Karpas-422 (cell line): ENCODE data around the gene NAA38. TPM values are rescaled to one million over a fixed set of nuclear protein-coding genes. Genes with fewer than 3 reads are reported as not detected.

Experiments used
- DNase-seq: peaks from one replicate; pipeline ENCODE4 v3.0.0-alpha.2; 2015
- H2AFZ ChIP-seq: fragments of 200-600 bp; sonication (generic); 2 replicates; pipeline ENCODE4 v1.6.1; 2014; ENCODE audit warnings: antibody characterized with exemption, low read length, mixed read lengths
- H3K27ac ChIP-seq: fragments of 200-600 bp; sonication (generic); 2 replicates; pipeline ENCODE4 v1.5.1; 2014; ENCODE audit warnings: mild to moderate bottlenecking, low read length, moderate library complexity
- H3K27me3 ChIP-seq: fragments of 200-600 bp; sonication (generic); 2 replicates; pipeline ENCODE4 v1.6.1; 2014; ENCODE audit warnings: low read length, mixed read lengths
- H3K36me3 ChIP-seq: fragments of 200-600 bp; sonication (generic); 2 replicates; pipeline ENCODE4 v1.6.1; 2014; ENCODE audit warnings: low read length, mixed read lengths; ENCODE audit not compliant: insufficient read depth
- H3K4me1 ChIP-seq: fragments of 200-600 bp; sonication (generic); 2 replicates; pipeline ENCODE4 v1.6.1; 2014; ENCODE audit warnings: mild to moderate bottlenecking, low read length, mixed read lengths
- H3K4me2 ChIP-seq: fragments of 200-600 bp; sonication (generic); 2 replicates; pipeline ENCODE4 v1.6.1; 2014; ENCODE audit warnings: low read length, low read depth, mild to moderate bottlenecking; ENCODE audit not compliant: poor library complexity, severe bottlenecking
- H3K4me3 ChIP-seq: fragments of 200-600 bp; sonication (generic); 2 replicates; pipeline ENCODE4 v1.5.1; 2014; ENCODE audit warnings: mild to moderate bottlenecking, antibody characterized with exemption, low read length, mixed read lengths
- H3K79me2 ChIP-seq: fragments of 200-600 bp; sonication (generic); 2 replicates; pipeline ENCODE4 v1.6.1; 2014; ENCODE audit warnings: mild to moderate bottlenecking, low read length, mixed read lengths
- H3K9ac ChIP-seq: fragments of 200-600 bp; sonication (generic); 2 replicates; pipeline ENCODE4 v1.6.0; 2014; ENCODE audit warnings: low read length
- H3K9me2 ChIP-seq: fragments of 200-600 bp; sonication (generic), shearing (Covaris generic); replicated peaks from 2 replicates; pipeline ENCODE4 v1.6.0; 2014; ENCODE audit warnings: mild to moderate bottlenecking, low read length, moderate library complexity; ENCODE audit not compliant: insufficient read depth
- H3K9me3 ChIP-seq: fragments of 300-700, 200-600 bp; sonication (generic); 2 replicates; pipeline ENCODE4 v1.6.1; 2014; ENCODE audit warnings: low read length, mixed read lengths
- H4K20me1 ChIP-seq: fragments of 200-600 bp; sonication (generic); 2 replicates; pipeline ENCODE4 v1.6.1; 2014; ENCODE audit warnings: mild to moderate bottlenecking, antibody characterized with exemption, low read length, low read depth; ENCODE audit not compliant: insufficient read depth
- total RNA-seq: library from RNA; depleted of rRNA; stranded (reverse); fragments of >200 nt; shearing (Covaris generic); gene quantifications from 2 replicates; pipeline ENCODE4 v1.2.3, GENCODE V29; 2014; ENCODE audit warnings: low replicate concordance

Gene NAA38
- total RNA-seq, 1 experiment from 2014 or later = 321 TPM

GRCh38 chr17:7857713-7858521, 558 bp upstream of the NAA38 start, which contains the start of gene CYB5D1:
TSS of gene CYB5D1 (plus strand) at chr17:7858003. CDS start at chr17:7858135, 132 bp downstream.
- peak within 1 kb of the TSS; percentile 76 for H3K4me3 ChIP-seq

GRCh38 chr17:7856011-7856810, 1.1 kb downstream of the NAA38 start:
- DNase-seq = peak; percentile 95
- H3K4me3 ChIP-seq = peak overlapping the region; percentile 76
- no peaks in the 10 kb centered on the region for H3K9me2 ChIP-seq
- peak overlapping the region; percentile 84 for H3K9ac ChIP-seq
- peaks cover 47% of the 10 kb centered on the region for H3K4me1 ChIP-seq
- H2AFZ ChIP-seq = no peak overlapping the region
- H3K27ac ChIP-seq = peak overlapping the region; percentile 91
- peaks cover 25% of the 10 kb centered on the region for H3K79me2 ChIP-seq
- H3K4me2 ChIP-seq = peak overlapping the region; percentile 91
- H3K27me3 ChIP-seq = no peaks in the 10 kb centered on the region
- no peaks in the 10 kb centered on the region for H4K20me1 ChIP-seq
- H3K9me3 ChIP-seq = no peaks in the 10 kb centered on the region
- peaks cover 14% of the 10 kb centered on the region; the same call in 1 of the 2 replicates for H3K36me3 ChIP-seq

More at GRCh38 chr17:7857713-7858521, 558 bp upstream of the NAA38 start, which contains the start of gene CYB5D1:
- DNase-seq = peak; percentile 96
- Histone ChIP-seq H3K9ac (peak within 1 kb of the TSS; percentile 84), H3K9me2 (no peaks in the 10 kb centered on the region), H3K9me3 (no peaks in the 10 kb centered on the region), H4K20me1 (no peaks in the 10 kb centered on the region), H3K79me2 (peaks cover 18% of the 10 kb centered on the region), H3K36me3 (0 out of 2 replicates have a peak, but pooled peaks cover 2% of the 10 kb centered on the region), H2AFZ (peak within 1 kb of the TSS; percentile 75; the same call in 1 of the 2 replicates), H3K4me2 (peak within 1 kb of the TSS; percentile 91), H3K4me1 (peaks cover 41% of the 10 kb centered on the region), H3K27me3 (no peaks in the 10 kb centered on the region), H3K27ac (peak within 1 kb of the TSS; percentile 91)

GRCh38 chr17:7855660-7856010, 1.7 kb downstream of the NAA38 start:
- H3K4me2 ChIP-seq = peak overlapping the region; percentile 91
- no peaks in the 10 kb centered on the region for H3K9me3 ChIP-seq
- H3K36me3 ChIP-seq = peaks cover 17% of the 10 kb centered on the region; the same call in 1 of the 2 replicates
- peak overlapping the region; percentile 84 for H3K9ac ChIP-seq
- H3K4me3 ChIP-seq = peak overlapping the region; percentile 76
- peak overlapping the region; percentile 91 for H3K27ac ChIP-seq
- H4K20me1 ChIP-seq = no peaks in the 10 kb centered on the region
- no peaks in the 10 kb centered on the region for H3K27me3 ChIP-seq
- no peak for DNase-seq
- peaks cover 25% of the 10 kb centered on the region for H3K79me2 ChIP-seq
- peaks cover 53% of the 10 kb centered on the region for H3K4me1 ChIP-seq
- H2AFZ ChIP-seq = no peak overlapping the region
- no peaks in the 10 kb centered on the region for H3K9me2 ChIP-seq

- peak within 1 kb of the TSS; percentile 84 for H3K9ac ChIP-seq
- H3K4me3 ChIP-seq = peak within 1 kb of the TSS; percentile 76
- peaks cover 58% of the 10 kb centered on the region for H3K4me1 ChIP-seq
Observed at GRCh38 chr17:7854851-7855659, 2.3 kb downstream of the NAA38 start, which contains the start of gene TMEM88. TSS of gene TMEM88 (plus strand) at chr17:7855066. CDS start at chr17:7855075, 9 bp downstream.

GRCh38 chr17:7854078-7854777, 3.1 kb downstream of the NAA38 start:
- no peak overlapping the region for H3K4me2 ChIP-seq
- no peaks in the 10 kb centered on the region for H4K20me1 ChIP-seq
- no peak overlapping the region for H3K27ac ChIP-seq
- no peaks in the 10 kb centered on the region for H3K27me3 ChIP-seq
- H3K4me1 ChIP-seq = peaks cover 62% of the 10 kb centered on the region
- H3K79me2 ChIP-seq = peaks cover 22% of the 10 kb centered on the region
- DNase-seq = no peak
- H3K9me2 ChIP-seq = no peaks in the 10 kb centered on the region
- H3K36me3 ChIP-seq = peaks cover 17% of the 10 kb centered on the region; the same call in 1 of the 2 replicates
- no peak overlapping the region for H3K9ac ChIP-seq
- no peak overlapping the region for H3K4me3 ChIP-seq
- H3K9me3 ChIP-seq = no peaks in the 10 kb centered on the region
- no peak overlapping the region for H2AFZ ChIP-seq

More at GRCh38 chr17:7854851-7855659, 2.3 kb downstream of the NAA38 start, which contains the start of gene TMEM88:
- peak; percentile 58 for DNase-seq
- no peaks in the 10 kb centered on the region for H3K9me3 ChIP-seq
- H3K79me2 ChIP-seq = peaks cover 25% of the 10 kb centered on the region
- H3K36me3 ChIP-seq = peaks cover 17% of the 10 kb centered on the region; the same call in 1 of the 2 replicates
- H3K27me3 ChIP-seq = no peaks in the 10 kb centered on the region
- H4K20me1 ChIP-seq = no peaks in the 10 kb centered on the region
- peak within 1 kb of the TSS; percentile 91 for H3K27ac ChIP-seq
- no peak within 1 kb of the TSS for H2AFZ ChIP-seq
- H3K4me2 ChIP-seq = peak within 1 kb of the TSS; percentile 91
- H3K9me2 ChIP-seq = no peaks in the 10 kb centered on the region

- Histone ChIP-seq H3K79me2 (peaks cover 19% of the 10 kb centered on the region), H3K9me2 (no peaks in the 10 kb centered on the region), H4K20me1 (no peaks in the 10 kb centered on the region), H3K9ac (no peak overlapping the region), H3K4me2 (no peak overlapping the region), H3K27ac (no peak overlapping the region), H2AFZ (no peak overlapping the region), H3K9me3 (no peaks in the 10 kb centered on the region), H3K27me3 (no peaks in the 10 kb centered on the region), H3K4me3 (no peak overlapping the region), H3K4me1 (peaks cover 56% of the 10 kb centered on the region), H3K36me3 (peaks cover 17% of the 10 kb centered on the region; the same call in 1 of the 2 replicates)
- no peak for DNase-seq
Observed at GRCh38 chr17:7853691-7854038, 3.7 kb downstream of the NAA38 start.

GRCh38 chr17:7852919-7853690, 4.3 kb downstream of the NAA38 start:
- Histone ChIP-seq H2AFZ (no peak overlapping the region), H3K79me2 (peaks cover 13% of the 10 kb centered on the region), H3K9me3 (no peaks in the 10 kb centered on the region), H3K9me2 (no peaks in the 10 kb centered on the region), H3K9ac (no peak overlapping the region), H4K20me1 (no peaks in the 10 kb centered on the region), H3K36me3 (peaks cover 17% of the 10 kb centered on the region; the same call in 1 of the 2 replicates), H3K4me1 (peaks cover 51% of the 10 kb centered on the region), H3K4me3 (no peak overlapping the region), H3K27ac (no peak overlapping the region), H3K4me2 (no peak overlapping the region), H3K27me3 (no peaks in the 10 kb centered on the region)
- DNase-seq = no peak
